ENCODE results near the gene RNF213. TPM values are rescaled to one million over a fixed set of nuclear protein-coding genes. Genes with fewer than 3 reads are reported as not detected.
A peak's percentile ranks its signal among the peaks of the same experiment; 100 is the strongest.

Gene RNF213
- total and polyA plus RNA-seq, 2 of the 8 experiments (the other 6 are each of a cell fraction or from before 2014, with no cell fraction given), result 33.8 to 62.8 TPM

- H2BK15ac ChIP-seq (ENCODE audit: low read length), result no peak overlapping the region
- H4K5ac ChIP-seq (ENCODE audit: insufficient read length, low read depth, low read length), result peak overlapping the region; percentile 29
- no peaks in the 10 kb centered on the region for H3K27me3 ChIP-seq (replicated peaks in 1 of 4; ENCODE audit: control insufficient read depth in 3 of 4, extremely low read depth in 1 of 4, insufficient read depth in 3 of 4, low read length in 3 of 4)
- H3K23me2 ChIP-seq (ENCODE audit: low read depth, low read length), result no peaks in the 10 kb centered on the region; the same call in 1 of the 2 replicates
- H3K14ac ChIP-seq (ENCODE audit: insufficient read length), result no peak overlapping the region
- WGBS, 2 experiments (ENCODE audit: extremely low coverage in 1 of 2, insufficient coverage in 1 of 2, insufficient read length in 1 of 2, insufficient replicate concordance in 2 of 2, low coverage in 1 of 2, low lambda C conversion rate in 2 of 2, missing lambda C conversion rate in 1 of 2), result 36% methylated on average over 8 of the region's 8 CpGs; no CpG with 5 or more reads in 1 of the 2 experiments
- H3K4me2 ChIP-seq (ENCODE audit: insufficient read depth in 1 of 2, low read depth in 2 of 2, low read length in 2 of 2), result peak overlapping the region; percentile 67 to 80
- peak overlapping the region; percentile 99 for H4K91ac ChIP-seq (replicated peaks; ENCODE audit: insufficient read length, low read length)
- peak overlapping the region; percentile 78; the same call in 1 of the 2 replicates for H3K18ac ChIP-seq (ENCODE audit: extremely low read depth, low read length)
- H3K4me3 ChIP-seq (ENCODE audit: extremely low read depth in 1 of 4, insufficient read depth in 2 of 4, low read depth in 3 of 4, low read length in 4 of 4), result peak overlapping the region; percentile 34 to 90 (median 67)
- ChIA-PET CTCF (ENCODE audit: partially characterized antibody) (interaction anchor here (0.9 to 1.6 kb wide), 4 partner anchors 8 to 119 kb away, joined by 3 to 6 read pairs (median 4); no protein-coding TSS in a partner anchor), POLR2A (ENCODE audit: partially characterized antibody) (interaction anchor here (1.0 to 4.9 kb wide), 7 partner anchors 11 to 160 kb away, joined by 3 to 63 read pairs (median 6); partner anchors contain the start of gene GAA)
- peak overlapping the region; percentile 93; the same call in 1 of the 2 replicates for H3K27ac ChIP-seq (ENCODE audit: low read depth, low read length)
- peak overlapping the region; percentile 92; the same call in 1 of the 2 replicates for H2BK20ac ChIP-seq (ENCODE audit: low read length)
- H2BK120ac ChIP-seq (replicated peaks; ENCODE audit: low read depth, low read length), result peak overlapping the region; percentile 87
- peak overlapping the region in 3 of 4 experiments; percentile 25 to 54 (median 26); a peak in 4 of 7 replicates for H3K9ac ChIP-seq (replicated peaks in 1 of 4; ENCODE audit: extremely low read depth in 1 of 4, low read depth in 3 of 4, low read length in 3 of 4)
- H3K4ac ChIP-seq (replicated peaks; ENCODE audit: insufficient read length, low read depth, low read length), result peak overlapping the region; percentile 99
- FAIRE-seq (no peak), DNase-seq (ENCODE audit: low read depth in 1 of 2, low spot score in 2 of 2) (no peak)
- no peaks in the 10 kb centered on the region for H3K9me3 ChIP-seq (ENCODE audit: insufficient read depth in 2 of 2, low read depth in 1 of 2, low read length in 1 of 2)
- no peak overlapping the region; the same call in 1 of the 2 replicates for H4K8ac ChIP-seq (ENCODE audit: extremely low read depth, insufficient read depth, low read length)
- H3K79me1 ChIP-seq (ENCODE audit: low read depth, low read length), result 0 out of 2 replicates have a peak, but pooled peaks cover 3% of the 10 kb centered on the region
- H2BK5ac ChIP-seq (ENCODE audit: low read depth, low read length), result peak overlapping the region; percentile 96
- no peak for TF ChIP-seq PHF8 (conservative IDR thresholded peaks at IDR 0.05; ENCODE audit: low read depth, low read length)
- TF ChIP-seq KDM1A (IDR thresholded peaks at IDR 0.05; ENCODE audit: borderline replicate concordance, low read length), result peak; percentile 96
- peak; percentile 6 for TF ChIP-seq ASH2L (IDR thresholded peaks at IDR 0.05; ENCODE audit: low read length)
- TF ChIP-seq HDAC2 (IDR thresholded peaks at IDR 0.05; ENCODE audit: borderline replicate concordance in 1 of 2, low read depth in 2 of 2, low read length in 2 of 2), result peak in 1 of 2 experiments; percentile 60; a peak in 1 of 4 replicates
- peak overlapping the region; percentile 63 for H2BK12ac ChIP-seq (ENCODE audit: low read depth, low read length)
- H3K4me1 ChIP-seq (replicated peaks in 1 of 4; ENCODE audit: control insufficient read depth in 3 of 4, insufficient read depth in 4 of 4, low read length in 3 of 4), result peaks cover 14 to 28% (median 21%) of the 10 kb centered on the region in 4 experiments
- H3K56ac ChIP-seq (replicated peaks; ENCODE audit: insufficient read length, low read depth, low read length), result peak overlapping the region; percentile 81
- peaks cover 0 to 1% of the 10 kb centered on the region in 2 experiments for H4K20me1 ChIP-seq (replicated peaks in 1 of 2; ENCODE audit: control insufficient read depth in 1 of 2, insufficient read depth in 2 of 2, low read length in 2 of 2)
- H2AFZ ChIP-seq (ENCODE audit: low read length), result no peak overlapping the region
- H3K23ac ChIP-seq (ENCODE audit: insufficient read length), result no peak overlapping the region
- H3K79me2 ChIP-seq (ENCODE audit: control insufficient read depth in 1 of 2, insufficient read depth in 2 of 2, low read length in 2 of 2), result peaks cover 0 to 10% of the 10 kb centered on the region in 2 experiments; a peak in 2 of 4 replicates
- peaks cover 0 to 4% (median 2%) of the 10 kb centered on the region in 4 experiments; a peak in 2 of 8 replicates for H3K36me3 ChIP-seq (ENCODE audit: control insufficient read depth in 2 of 4, insufficient read depth in 4 of 4, low read length in 3 of 4)
- H2AK5ac ChIP-seq (ENCODE audit: low read depth, low read length), result peak overlapping the region; percentile 96
These were observed 1.2 kb downstream of the RNF213 start for GRCh38 chr17:80261895-80262279.

Data from H1 (cell line).